Sigmoid colon (tissue), 7 donors: ENCODE measurements around the gene OARD1. TPM values are rescaled to one million over a fixed set of nuclear protein-coding genes. Genes with fewer than 3 reads are reported as not detected.

Source experiments
- DNase-seq: peaks from one replicate; pipeline ENCODE4 v3.0.0-alpha.2; 2019
- H3K27ac ChIP-seq, 4 donors: fragments of 200-600 bp; sonication (generic); one replicate each; pipeline ENCODE4 v1.5.1; 2016 to 2019; ENCODE audit warnings: mild to moderate bottlenecking in 1 of 4
- H3K27me3 ChIP-seq, 3 donors: fragments of 200-600 bp; sonication (generic); one replicate each; pipeline ENCODE4 v1.5.1; 2019; ENCODE audit warnings: mild to moderate bottlenecking in 1 of 3
- H3K36me3 ChIP-seq, 4 donors: fragments of 200-600 bp; sonication (generic); one replicate each; pipeline ENCODE4 v1.5.1; 2016 to 2019
- H3K4me1 ChIP-seq, 4 donors: fragments of 200-600 bp; sonication (generic); one replicate each; pipeline ENCODE4 v1.5.1; 2017 to 2019
- H3K4me3 ChIP-seq, 4 donors: fragments of 200-600 bp; sonication (generic); one replicate each; pipeline ENCODE4 v1.5.1; 2017 to 2019; ENCODE audit warnings: mild to moderate bottlenecking in 2 of 4, moderate library complexity in 1 of 4
- H3K9me3 ChIP-seq, 4 donors: fragments of 200-600 bp in 3 of 4; sonication (generic) in 3 of 4; one replicate each; pipeline versions ENCODE4 v1.5.1 to v1.6.1; 2013 to 2019
- CTCF ChIP-seq, 4 experiments: fragments of 450-650 bp in 3 of 4; fragments of 200-600 bp in 1 of 4; IDR thresholded peaks; one replicate each; pipeline ENCODE4 v1.5.1; 2016 to 2019; ENCODE audit warnings: antibody characterized with exemption in 4 of 4, mild to moderate bottlenecking in 3 of 4, moderate library complexity in 2 of 4
- EP300 ChIP-seq, 4 donors: sonication (generic); formaldehyde crosslinking; IDR thresholded peaks; one replicate each; pipeline ENCODE4 v1.6.1; 2017; ENCODE audit warnings: antibody characterized with exemption in 4 of 4
- POLR2A ChIP-seq, 2 donors: fragments of 450-650 bp; IDR thresholded peaks; one replicate each; pipeline ENCODE4 v1.6.1; 2016; ENCODE audit warnings: antibody characterized with exemption in 2 of 2, mild to moderate bottlenecking in 2 of 2, moderate library complexity in 2 of 2
- POLR2AphosphoS5 ChIP-seq, 4 donors: sonication (generic); formaldehyde crosslinking; IDR thresholded peaks; one replicate each; pipeline ENCODE4 v1.6.1; 2017; ENCODE audit warnings: antibody characterized with exemption in 4 of 4
- WGBS, 2 donors: extraction: QIAGEN DNeasy Blood & Tissue Kit; methylation state at CpG; one replicate each; pipeline ENCODE4 v1.1.7; 2013; 5-methylcytosine and 5-hydroxymethylcytosine counted together
- intact Hi-C: fragments of 100-400 bp; cut with DNase I; formaldehyde crosslinking; loops from one replicate; pipeline ENCODE4 v1.15.1; 2023
- polyA plus RNA-seq, 3 donors: library from polyadenylated mRNA; stranded (reverse); fragments of 200-250 nt; gene quantifications; one replicate each; pipeline ENCODE4 v1.2.3, GENCODE V29; 2013
- total RNA-seq, 4 donors: library from RNA; depleted of rRNA; stranded (reverse); fragments of >200 nt; gene quantifications; one replicate each; pipeline ENCODE4 v1.1.0, GENCODE V29; 2016
- donor health status: healthy with polysubstance abuse.
- donor health status: Bipolar disorder and iron deficiency.
- donor health status: healthy.

OARD1 gene
- total and polyA plus RNA-seq, 7 donors, result 14.0 to 54.8 (median 26.0) TPM

- intact Hi-C loops, result no loop called here
- Histone ChIP-seq H3K27ac (no peak overlapping the region), H3K36me3 (no peaks in the 10 kb centered on the region), H3K27me3 (no peaks in the 10 kb centered on the region), H3K4me3 (no peak overlapping the region), H3K9me3 (no peaks in the 10 kb centered on the region), H3K4me1 (peaks cover 0 to 16% (median 6%) of the 10 kb centered on the region in 4 donors)
- no peak for TF ChIP-seq POLR2A (IDR thresholded peaks at IDR 0.05)
- no peak for TF ChIP-seq CTCF (IDR thresholded peaks at IDR 0.05)
- TF ChIP-seq POLR2AphosphoS5 (IDR thresholded peaks at IDR 0.05), result no peak
- TF ChIP-seq EP300 (IDR thresholded peaks at IDR 0.05), result no peak
- 79 to 86% methylated on average over 9 of the region's 9 CpGs for WGBS, 2 donors
- no peak for DNase-seq
Observed at GRCh38 chr6:41047745-41048732, 24.1 kb downstream of the OARD1 start.

- no peak for TF ChIP-seq CTCF (IDR thresholded peaks at IDR 0.05)
- TF ChIP-seq POLR2A (IDR thresholded peaks at IDR 0.05), result no peak
- TF ChIP-seq EP300 (IDR thresholded peaks at IDR 0.05), result no peak
- no peak for TF ChIP-seq POLR2AphosphoS5 (IDR thresholded peaks at IDR 0.05)
- Histone ChIP-seq H3K4me3 (no peak overlapping the region), H3K4me1 (peaks cover 0 to 8% (median 0%) of the 10 kb centered on the region in 4 donors), H3K27me3 (no peaks in the 10 kb centered on the region), H3K9me3 (no peaks in the 10 kb centered on the region), H3K36me3 (no peaks in the 10 kb centered on the region), H3K27ac (no peak overlapping the region)
- no peak for DNase-seq
- intact Hi-C loops, result no loop called here
- WGBS, 2 donors, result 95 to 98% methylated on average over 2 of the region's 2 CpGs
Observed at GRCh38 chr6:41047306-41047705, 24.9 kb downstream of the OARD1 start.

GRCh38 chr6:41046084-41046483, 26.1 kb downstream of the OARD1 start:
- Histone ChIP-seq H3K9me3 (no peaks in the 10 kb centered on the region), H3K27ac (no peak overlapping the region), H3K27me3 (no peaks in the 10 kb centered on the region), H3K4me1 (peaks cover 0 to 6% (median 0%) of the 10 kb centered on the region in 4 donors), H3K36me3 (no peaks in the 10 kb centered on the region), H3K4me3 (no peak overlapping the region)
- DNase-seq, result no peak
- TF ChIP-seq CTCF (IDR thresholded peaks at IDR 0.05), result no peak
- TF ChIP-seq EP300 (IDR thresholded peaks at IDR 0.05), result no peak
- TF ChIP-seq POLR2A (IDR thresholded peaks at IDR 0.05), result no peak
- TF ChIP-seq POLR2AphosphoS5 (IDR thresholded peaks at IDR 0.05), result no peak
- intact Hi-C loops, result no loop called here
- 97 to 98% methylated on average over 1 of the region's 1 CpG for WGBS, 2 donors

- WGBS, 2 donors, result 67 to 74% methylated on average over 5 of the region's 5 CpGs
Observed at GRCh38 chr6:41045664-41046063, 26.5 kb downstream of the OARD1 start.

More at GRCh38 chr6:41045664-41046063, 26.5 kb downstream of the OARD1 start:
- DNase-seq, result no peak
- Histone ChIP-seq H3K9me3 (no peaks in the 10 kb centered on the region), H3K36me3 (no peaks in the 10 kb centered on the region), H3K4me1 (peaks cover 0 to 6% (median 0%) of the 10 kb centered on the region in 4 donors), H3K27me3 (no peaks in the 10 kb centered on the region), H3K27ac (no peak overlapping the region), H3K4me3 (no peak overlapping the region)
- TF ChIP-seq EP300 (IDR thresholded peaks at IDR 0.05) (no peak), POLR2AphosphoS5 (IDR thresholded peaks at IDR 0.05) (no peak), POLR2A (IDR thresholded peaks at IDR 0.05) (no peak), CTCF (IDR thresholded peaks at IDR 0.05) (no peak)
- intact Hi-C loops, result no loop called here
